GM21515 (cell line): Measurements from ENCODE around the gene APOC3.
"Not testable (repeated sequence)": the region's sequence is repeated elsewhere in the genome, so short reads cannot be mapped to it uniquely, and the experiment has no call there.

Experiments used
- ATAC-seq: cut with Tn5 transposase; IDR thresholded peaks from one replicate; pipeline ENCODE4 v1.9.1; 2021; ENCODE audit not compliant: unreplicated experiment

Gene APOC3

DNA sequence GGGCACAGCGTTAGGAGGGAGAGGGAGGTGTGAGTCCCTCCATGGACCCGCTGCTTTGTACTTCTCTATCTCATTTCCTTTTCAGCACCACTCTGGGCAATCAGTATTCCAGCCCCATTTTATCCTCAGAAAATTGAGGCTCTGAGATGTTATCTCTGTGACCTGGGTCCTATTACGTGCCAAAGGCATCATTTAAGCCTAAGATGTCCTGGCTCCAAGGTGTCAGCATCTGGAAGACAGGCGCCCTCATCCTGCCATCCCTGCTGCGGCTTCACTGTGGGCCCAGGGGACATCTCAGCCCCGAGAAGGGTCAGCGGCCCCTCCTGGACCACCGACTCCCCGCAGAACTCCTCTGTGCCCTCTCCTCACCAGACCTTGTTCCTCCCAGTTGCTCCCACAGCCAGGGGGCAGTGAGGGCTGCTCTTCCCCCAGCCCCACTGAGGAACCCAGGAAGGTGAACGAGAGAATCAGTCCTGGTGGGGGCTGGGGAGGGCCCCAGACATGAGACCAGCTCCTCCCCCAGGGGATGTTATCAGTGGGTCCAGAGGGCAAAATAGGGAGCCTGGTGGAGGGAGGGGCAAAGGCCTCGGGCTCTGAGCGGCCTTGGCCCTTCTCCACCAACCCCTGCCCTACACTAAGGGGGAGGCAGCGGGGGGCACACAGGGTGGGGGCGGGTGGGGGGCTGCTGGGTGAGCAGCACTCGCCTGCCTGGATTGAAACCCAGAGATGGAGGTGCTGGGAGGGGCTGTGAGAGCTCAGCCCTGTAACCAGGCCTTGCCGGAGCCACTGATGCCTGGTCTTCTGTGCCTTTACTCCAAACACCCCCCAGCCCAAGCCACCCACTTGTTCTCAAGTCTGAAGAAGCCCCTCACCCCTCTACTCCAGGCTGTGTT, 829 bp upstream of the APOC3 start:
- no peak for ATAC-seq

DNA sequence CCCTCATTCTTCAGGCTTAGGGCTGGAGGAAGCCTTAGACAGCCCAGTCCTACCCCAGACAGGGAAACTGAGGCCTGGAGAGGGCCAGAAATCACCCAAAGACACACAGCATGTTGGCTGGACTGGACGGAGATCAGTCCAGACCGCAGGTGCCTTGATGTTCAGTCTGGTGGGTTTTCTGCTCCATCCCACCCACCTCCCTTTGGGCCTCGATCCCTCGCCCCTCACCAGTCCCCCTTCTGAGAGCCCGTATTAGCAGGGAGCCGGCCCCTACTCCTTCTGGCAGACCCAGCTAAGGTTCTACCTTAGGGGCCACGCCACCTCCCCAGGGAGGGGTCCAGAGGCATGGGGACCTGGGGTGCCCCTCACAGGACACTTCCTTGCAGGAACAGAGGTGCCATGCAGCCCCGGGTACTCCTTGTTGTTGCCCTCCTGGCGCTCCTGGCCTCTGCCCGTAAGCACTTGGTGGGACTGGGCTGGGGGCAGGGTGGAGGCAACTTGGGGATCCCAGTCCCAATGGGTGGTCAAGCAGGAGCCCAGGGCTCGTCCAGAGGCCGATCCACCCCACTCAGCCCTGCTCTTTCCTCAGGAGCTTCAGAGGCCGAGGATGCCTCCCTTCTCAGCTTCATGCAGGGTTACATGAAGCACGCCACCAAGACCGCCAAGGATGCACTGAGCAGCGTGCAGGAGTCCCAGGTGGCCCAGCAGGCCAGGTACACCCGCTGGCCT, 641 bp downstream of the APOC3 start:
- ATAC-seq, result no peak

DNA sequence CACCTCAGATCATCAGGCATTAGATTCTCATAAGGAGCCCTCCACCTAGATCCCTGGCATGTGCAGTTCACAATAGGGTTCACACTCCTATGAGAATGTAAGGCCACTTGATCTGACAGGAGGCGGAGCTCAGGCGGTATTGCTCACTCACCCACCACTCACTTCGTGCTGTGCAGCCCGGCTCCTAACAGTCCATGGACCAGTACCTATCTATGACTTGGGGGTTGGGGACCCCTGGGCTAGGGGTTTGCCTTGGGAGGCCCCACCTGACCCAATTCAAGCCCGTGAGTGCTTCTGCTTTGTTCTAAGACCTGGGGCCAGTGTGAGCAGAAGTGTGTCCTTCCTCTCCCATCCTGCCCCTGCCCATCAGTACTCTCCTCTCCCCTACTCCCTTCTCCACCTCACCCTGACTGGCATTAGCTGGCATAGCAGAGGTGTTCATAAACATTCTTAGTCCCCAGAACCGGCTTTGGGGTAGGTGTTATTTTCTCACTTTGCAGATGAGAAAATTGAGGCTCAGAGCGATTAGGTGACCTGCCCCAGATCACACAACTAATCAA, 2.2 kb downstream of the APOC3 start:
- no peak for ATAC-seq

DNA sequence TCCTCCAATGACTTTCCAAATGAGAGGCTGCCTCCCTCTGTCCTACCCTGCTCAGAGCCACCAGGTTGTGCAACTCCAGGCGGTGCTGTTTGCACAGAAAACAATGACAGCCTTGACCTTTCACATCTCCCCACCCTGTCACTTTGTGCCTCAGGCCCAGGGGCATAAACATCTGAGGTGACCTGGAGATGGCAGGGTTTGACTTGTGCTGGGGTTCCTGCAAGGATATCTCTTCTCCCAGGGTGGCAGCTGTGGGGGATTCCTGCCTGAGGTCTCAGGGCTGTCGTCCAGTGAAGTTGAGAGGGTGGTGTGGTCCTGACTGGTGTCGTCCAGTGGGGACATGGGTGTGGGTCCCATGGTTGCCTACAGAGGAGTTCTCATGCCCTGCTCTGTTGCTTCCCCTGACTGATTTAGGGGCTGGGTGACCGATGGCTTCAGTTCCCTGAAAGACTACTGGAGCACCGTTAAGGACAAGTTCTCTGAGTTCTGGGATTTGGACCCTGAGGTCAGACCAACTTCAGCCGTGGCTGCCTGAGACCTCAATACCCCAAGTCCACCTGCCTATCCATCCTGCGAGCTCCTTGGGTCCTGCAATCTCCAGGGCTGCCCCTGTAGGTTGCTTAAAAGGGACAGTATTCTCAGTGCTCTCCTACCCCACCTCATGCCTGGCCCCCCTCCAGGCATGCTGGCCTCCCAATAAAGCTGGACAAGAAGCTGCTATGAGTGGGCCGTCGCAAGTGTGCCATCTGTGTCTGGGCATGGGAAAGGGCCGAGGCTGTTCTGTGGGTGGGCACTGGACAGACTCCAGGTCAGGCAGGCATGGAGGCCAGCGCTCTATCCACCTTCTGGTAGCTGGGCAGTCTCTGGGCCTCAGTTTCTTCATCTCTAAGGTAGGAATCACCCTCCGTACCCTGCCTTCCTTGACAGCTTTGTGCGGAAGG, 2.9 kb downstream of the APOC3 start:
- ATAC-seq, result no peak

DNA sequence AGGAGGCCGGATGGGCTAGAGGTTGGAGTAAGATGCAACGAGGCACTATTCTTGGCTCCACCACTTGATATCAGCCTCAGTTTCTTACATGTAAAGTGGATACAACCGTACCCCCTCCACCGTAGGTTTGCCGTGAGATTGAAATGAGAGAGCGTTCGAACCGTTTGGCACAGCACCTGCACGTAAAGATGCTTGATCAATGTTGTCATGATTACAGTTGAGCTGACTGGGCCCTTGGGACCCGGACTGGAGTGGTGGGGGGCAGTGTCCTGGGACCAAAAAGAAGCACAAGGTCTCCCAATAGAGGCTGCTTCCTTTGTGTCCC, 3.7 kb downstream of the APOC3 start:
- ATAC-seq, result no peak

DNA sequence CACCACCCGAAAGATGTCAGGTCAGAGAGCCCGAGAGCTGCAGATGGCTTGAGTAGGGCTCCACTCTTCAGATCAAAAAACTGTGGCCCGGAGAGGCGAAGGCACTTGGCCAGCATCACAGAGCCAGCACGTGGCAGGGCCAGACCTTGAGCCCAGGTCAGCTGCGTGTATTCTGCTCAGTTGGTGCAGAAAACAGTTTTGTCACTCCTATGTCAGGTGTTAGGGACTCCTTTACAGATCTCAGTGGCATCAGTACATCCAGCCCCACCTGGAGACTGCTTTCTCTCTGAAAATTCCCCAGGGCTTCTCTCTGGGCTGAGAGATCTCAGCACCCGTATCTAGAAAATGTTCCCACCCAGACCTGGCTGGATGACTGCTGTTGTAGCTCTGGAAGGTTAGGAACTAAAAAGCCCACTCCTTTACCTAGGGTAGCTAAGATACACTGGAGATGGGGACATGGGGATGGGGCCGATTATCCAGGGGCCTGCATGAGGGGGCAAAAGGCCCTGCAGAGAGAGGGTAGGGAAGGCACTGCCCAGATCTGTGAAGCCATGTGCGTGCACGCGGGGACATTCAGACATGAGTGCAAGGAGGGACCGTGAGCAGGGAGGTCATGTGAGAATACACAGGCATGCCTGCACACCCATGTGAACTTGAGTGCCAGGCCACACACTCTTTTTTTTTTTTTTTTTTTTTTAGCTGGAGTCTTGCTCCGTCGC, 4.3 kb downstream of the APOC3 start:
- ATAC-seq, result no peak

DNA sequence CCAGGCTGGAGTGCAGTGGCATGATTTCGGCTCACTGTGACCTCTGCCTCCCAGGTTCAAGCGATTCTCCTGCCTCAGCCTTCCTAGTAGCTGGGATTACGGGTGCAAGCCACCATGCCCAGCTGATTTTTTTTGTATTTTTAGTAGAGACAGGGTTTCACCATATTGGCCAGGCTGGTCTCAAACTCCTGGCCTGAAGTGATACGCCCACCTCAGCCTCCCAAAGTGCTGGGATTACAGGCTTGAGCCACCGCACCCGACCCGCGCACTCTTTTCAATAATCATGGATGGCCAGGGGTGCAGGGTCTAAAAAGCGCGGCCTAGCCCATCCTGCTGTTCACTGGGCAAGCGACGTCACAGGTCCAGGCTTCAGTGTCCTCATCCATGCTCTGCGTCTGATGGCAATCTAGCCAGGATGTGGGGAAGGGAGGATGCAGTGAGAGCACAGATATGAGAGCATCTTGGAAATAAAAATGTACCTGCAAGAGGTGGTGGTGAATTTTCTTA, 4.9 kb downstream of the APOC3 start:
- not testable (repeated sequence) for ATAC-seq

DNA sequence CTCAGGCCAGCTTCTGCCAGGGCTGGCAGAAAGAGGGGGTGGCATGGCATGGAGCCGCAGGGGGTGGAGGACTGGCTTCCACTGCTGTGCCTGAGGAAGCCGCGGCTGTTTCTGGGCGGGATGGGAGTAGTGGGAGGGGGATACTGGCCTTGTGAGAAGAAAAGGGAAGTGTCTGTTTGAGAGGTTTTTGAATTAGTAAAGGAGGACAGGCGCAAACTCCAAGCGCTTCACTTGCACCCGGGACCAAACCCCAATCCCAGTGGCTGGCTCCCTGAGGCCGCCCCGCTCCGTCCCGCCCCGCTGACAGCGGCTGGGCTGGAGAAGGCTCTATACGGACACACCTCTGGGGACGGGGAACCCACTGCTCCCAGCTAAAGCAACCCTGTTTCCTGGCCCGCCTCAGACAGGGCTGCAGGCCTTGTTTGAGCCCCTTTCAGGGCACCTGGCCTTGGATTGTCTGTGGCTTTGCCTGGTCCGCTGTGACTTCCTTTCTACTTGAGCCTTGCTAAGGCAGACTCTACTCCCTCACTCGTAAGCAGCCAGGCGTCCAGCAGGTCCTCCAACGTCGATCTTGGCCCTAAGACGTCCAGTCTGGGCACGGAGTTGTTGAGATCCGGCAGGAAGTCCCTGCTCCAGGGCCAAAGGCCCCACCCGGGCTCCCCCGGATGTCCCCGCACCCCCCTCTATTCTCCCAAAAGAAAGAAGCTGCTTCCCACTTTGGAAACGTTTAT, 5.5 kb downstream of the APOC3 start:
- ATAC-seq, result no peak

DNA sequence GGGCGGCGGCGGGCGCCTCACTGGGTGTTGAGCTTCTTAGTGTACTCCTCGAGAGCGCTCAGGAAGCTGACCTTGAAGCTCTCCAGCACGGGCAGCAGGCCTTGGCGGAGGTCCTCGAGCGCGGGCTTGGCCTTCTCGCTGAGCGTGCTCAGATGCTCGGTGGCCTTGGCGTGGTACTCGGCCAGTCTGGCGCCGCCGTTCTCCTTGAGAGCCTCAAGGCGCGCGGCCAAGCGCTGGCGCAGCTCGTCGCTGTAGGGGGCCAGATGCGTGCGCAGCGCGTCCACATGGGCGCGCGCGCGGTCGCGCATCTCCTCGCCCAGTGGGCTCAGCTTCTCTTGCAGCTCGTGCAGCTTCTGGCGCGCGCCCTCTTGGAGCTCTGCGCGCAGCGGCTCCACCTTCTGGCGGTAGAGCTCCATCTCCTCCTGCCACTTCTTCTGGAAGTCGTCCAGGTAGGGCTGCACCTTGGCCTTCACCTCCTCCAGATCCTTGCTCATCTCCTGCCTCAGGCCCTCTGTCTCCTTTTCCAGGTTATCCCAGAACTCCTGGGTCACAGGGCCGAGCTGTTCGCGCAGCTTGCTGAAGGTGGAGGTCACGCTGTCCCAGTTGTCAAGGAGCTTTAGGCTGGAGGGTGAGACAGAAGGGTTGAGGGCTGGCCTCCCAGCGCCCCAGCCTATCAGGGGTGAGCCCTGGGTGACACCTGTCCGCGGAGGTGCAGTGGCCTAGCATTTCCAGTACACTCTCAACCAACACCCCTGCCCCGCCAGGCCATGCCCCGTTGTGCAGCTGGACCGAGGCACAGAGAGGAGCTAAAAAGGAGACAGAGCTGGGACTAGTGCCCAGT, 6.3 kb downstream of the APOC3 start:
- peak; percentile 84 for ATAC-seq

DNA sequence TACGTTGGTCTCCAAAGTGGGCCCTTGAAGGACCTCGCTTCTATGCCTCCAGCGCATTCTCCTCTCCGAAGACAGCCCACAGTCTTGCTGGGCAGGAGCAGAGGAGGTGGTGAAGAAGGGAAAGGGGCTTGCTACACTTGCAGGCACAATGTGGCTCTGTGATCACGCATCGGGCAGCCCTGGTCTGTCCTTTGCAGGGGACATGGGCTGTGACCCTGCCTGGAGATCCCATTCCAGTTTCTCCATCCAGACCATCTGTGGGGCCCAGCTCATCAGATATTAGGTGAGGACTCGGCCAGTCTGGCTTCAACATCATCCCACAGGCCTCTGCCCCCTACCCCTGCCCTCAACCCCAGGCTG, 6.9 kb downstream of the APOC3 start:
- ATAC-seq, result no peak

DNA sequence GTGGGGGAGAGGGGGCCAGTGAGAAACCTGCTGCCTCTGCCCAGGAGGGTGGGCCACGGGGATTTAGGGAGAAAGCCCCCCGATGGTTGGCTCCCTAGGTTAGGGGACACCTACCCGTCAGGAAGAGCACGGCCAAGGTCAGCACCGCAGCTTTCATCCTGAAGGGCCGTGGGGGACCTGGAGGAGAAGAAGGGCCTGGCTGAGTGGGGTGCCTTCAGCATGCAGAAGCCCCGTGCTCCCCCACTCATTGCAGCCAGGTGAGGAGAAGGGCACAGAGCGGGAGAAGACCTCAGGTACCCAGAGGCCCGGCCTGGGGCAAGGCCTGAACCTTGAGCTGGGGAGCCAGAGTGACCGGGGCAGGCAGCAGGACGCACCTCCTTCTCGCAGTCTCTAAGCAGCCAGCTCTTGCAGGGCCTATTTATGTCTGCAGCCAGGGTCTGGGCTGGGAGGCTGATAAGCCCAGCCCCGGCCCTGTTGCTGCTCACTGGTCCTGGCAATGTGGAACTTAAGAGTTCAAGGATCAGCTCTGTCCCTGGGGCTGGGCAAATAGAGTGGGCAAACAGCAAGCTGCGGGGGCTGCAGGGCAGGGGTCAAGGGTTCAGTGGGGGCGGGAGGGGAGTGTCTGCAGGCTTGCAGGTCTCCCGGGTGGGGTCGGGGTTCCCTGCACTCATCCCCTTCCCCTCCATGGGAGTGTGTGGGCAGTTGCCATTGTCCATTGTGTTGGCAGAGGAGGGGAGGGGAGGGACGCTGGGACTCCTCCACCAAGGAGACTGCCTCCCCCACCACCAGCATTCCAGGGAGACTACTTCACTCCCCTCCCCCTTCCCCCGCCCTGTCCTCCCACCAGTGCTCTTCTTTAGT, 7.8 kb downstream of the APOC3 start, which contains the start of gene APOA1:
Gene APOA1 (minus strand): TSS at position 392 of the 861 bp plus-strand sequence. CDS start 235 bp downstream, at position 157.
- ATAC-seq, result no peak

DNA sequence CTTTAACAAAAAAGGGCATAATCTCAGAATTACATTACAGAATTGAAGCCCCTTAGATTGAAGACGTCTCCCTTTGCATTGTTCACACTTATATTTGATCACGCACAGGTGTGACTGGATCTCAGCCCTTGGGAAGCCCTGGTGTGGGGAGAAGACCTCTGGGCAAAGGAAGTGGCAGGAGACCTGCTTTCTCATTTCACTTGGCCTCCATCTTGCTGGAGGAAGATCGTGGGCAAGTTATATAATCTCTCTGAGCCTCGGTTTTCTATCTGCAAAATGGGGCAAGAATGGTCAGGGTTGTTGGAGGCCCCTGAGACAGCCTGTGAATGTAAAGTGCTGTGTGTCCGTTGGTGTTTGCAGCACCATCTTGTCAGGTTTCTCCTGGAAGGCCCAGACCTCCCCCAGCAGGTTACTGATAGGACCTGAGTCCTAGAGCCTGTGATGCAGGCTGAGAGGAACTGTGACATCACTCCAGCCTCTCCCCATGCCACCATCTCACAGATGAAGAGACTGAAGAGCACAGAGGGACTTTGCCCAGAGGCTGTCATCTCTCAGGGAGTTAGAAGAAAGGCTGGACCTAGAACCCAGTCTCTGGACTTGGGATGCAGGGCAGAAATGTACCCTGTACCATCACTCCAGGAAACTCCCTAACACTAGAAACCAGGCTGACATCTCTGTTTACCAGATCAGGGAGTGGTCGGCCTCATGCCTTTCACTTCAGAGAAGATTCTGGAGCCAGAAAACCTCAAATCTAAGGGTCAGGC, 8.8 kb downstream of the APOC3 start:
- ATAC-seq, result no peak

DNA sequence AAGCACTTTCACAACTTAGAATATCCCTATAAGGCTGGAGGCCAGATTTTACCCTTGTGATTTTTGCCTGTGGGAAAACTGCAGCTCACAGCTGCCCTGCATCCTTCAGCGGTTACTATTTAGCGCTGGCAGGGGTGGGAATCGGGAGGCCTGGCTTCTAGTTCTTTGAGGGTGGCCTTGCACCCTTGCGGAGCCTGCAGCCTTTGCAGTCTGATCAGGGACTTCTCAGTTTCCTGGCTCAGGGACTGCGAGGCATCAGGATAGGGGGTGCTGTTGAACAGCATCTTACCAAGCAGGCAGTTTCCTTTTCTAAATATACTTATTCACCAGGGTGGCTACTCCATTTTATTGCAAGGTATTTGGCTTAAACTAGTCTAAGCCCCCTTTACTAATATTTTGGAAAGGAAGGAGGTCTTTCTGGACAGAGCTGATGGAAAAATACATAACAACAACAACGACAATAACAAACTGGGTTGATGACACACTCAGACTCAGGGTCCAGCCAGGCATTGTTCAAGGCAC, 10.6 kb downstream of the APOC3 start:
- no peak for ATAC-seq

DNA sequence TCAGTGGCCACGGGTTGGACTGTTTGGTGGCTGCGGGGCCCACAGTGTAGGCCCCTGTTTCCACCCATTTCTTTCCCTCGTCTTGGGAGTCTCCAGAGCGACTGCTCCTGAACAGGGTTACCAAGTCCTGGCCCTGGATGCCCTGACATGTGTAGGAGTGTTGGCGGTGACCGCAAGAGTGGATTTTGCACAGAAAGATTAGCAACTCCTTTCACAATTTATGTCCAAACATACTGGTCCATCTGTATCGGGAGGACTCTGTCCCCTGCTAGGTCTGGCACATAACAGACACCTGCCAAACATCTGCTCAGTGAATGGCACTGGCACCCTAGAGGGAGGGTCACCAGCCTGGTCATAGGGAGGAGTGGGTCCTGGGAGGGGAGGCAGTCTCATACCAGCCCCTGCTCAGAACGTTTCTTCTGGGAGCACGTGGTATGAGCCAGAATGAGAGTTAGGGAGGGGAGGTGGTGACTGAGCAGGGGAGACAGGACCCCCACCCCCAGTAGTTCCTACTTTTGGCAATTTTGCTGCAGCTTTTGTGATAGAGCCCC, 11.1 kb downstream of the APOC3 start:
- no peak for ATAC-seq

DNA sequence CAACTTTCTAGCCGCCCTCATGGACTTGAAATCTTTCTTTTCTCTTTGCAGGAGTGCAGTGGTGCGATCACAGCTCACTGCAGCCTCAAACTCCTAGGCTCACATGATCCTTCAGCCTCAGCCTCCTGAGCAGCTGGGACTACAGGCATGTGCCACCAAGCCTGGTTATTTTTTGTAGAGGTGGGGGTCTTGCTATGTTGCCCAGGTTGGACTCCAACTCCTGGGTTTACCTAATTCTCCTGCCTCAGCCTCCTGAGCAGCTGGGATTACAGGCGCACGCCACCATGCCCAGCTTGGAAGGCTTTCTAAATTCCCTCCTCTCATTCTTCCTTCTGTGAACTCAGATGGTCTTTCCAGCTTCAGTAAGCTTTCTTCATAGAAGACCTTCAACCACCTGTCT, 12.4 kb downstream of the APOC3 start:
- ATAC-seq, result no peak

DNA sequence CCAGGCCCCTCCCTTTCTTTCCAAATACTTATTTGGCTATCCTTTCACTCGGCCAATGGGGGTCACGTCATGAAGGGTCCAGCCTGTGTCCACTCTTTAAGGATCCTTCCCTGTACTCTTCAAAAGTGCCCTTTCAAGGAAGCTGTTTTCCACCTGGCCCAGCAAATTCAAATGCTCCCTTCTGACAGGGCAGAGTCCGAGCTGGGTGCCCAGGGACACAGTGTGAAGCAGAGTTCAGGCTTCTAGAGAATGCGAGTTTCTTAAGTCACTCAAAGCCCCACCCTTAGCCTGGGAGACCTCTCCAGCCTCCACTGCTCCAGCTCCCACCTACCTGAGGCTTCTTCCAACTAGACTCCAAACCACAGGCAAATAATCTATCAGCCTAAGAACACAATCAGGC, 13.2 kb downstream of the APOC3 start:
- ATAC-seq, result no peak
